ENCODE measurements around the gene HBG2. TPM values are rescaled to one million over a fixed set of nuclear protein-coding genes. Genes with fewer than 3 reads are reported as not detected.

HBG2 gene
- total and polyA plus RNA-seq, 2 of the 13 experiments (the other 11 are each of a cell fraction or from before 2014, with no cell fraction given), result not detected

DNA sequence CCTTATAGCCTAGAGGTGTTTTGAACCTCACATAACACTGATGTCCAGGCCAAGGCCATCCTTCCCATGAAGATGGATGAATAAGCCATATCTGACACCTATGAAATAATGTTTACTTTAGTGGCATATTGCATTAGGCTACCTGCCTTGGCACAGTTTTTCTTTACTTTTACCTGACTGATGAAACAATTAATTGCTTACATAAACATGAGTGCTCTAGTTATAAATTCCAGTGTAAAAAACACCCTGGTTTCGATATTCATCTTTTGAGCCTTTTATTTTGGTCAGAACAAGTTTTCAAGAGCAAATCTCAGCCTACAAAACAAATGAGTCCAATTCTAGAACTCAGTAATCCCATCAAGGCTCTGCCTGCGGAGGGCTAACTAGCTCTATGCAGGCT, 22.1 kb upstream of the HBG2 start:
- no peak overlapping the region for H3K9ac ChIP-seq (ENCODE audit: insufficient read depth, low read depth, low read length)
- TF ChIP-seq SRSF4 (IDR thresholded peaks at IDR 0.05; ENCODE audit: low read depth, low read length, poor library complexity, severe bottlenecking) (no peak), NR1H2 (CRISPR knock-in tag; IDR thresholded peaks at IDR 0.05; ENCODE audit: borderline replicate concordance, low read depth) (no peak), ZNF629 (CRISPR knock-in tag; conservative IDR thresholded peaks at IDR 0.05) (no peak), ZFP90 (CRISPR knock-in tag; IDR thresholded peaks at IDR 0.05; ENCODE audit: borderline replicate concordance) (no peak), ZNF446 (CRISPR knock-in tag; IDR thresholded peaks at IDR 0.05) (no peak), HNRNPL (IDR thresholded peaks at IDR 0.05; ENCODE audit: low read depth, low read length) (no peak)
- TF ChIP-seq, protein P1, sequence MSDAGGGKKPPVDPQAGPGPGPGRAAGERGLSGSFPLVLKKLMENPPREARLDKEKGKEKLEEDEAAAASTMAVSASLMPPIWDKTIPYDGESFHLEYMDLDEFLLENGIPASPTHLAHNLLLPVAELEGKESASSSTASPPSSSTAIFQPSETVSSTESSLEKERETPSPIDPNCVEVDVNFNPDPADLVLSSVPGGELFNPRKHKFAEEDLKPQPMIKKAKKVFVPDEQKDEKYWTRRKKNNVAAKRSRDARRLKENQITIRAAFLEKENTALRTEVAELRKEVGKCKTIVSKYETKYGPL (CRISPR knock-in tag; IDR thresholded peaks at IDR 0.05), result no peak
- TF ChIP-seq, protein P2, sequence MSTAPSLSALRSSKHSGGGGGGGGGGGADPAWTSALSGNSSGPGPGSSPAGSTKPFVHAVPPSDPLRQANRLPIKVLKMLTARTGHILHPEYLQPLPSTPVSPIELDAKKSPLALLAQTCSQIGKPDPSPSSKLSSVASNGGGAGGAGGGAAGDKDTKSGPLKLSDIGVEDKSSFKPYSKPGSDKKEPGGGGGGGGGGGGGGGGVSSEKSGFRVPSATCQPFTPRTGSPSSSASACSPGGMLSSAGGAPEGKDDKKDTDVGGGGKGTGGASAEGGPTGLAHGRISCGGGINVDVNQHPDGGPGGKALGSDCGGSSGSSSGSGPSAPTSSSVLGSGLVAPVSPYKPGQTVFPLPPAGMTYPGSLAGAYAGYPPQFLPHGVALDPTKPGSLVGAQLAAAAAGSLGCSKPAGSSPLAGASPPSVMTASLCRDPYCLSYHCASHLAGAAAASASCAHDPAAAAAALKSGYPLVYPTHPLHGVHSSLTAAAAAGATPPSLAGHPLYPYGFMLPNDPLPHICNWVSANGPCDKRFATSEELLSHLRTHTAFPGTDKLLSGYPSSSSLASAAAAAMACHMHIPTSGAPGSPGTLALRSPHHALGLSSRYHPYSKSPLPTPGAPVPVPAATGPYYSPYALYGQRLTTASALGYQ (CRISPR knock-in tag; IDR thresholded peaks at IDR 0.05), result no peak
- H3K27me3 ChIP-seq (ENCODE audit: control insufficient read depth in 1 of 2, insufficient read depth in 2 of 2, low read length in 2 of 2), result no peaks in the 10 kb centered on the region
- no peak overlapping the region for H3K27ac ChIP-seq (ENCODE audit: extremely low read length, insufficient read depth, low read length)
- no peaks in the 10 kb centered on the region for H3K9me3 ChIP-seq (ENCODE audit: low read length)
- no peak overlapping the region for H3K4me2 ChIP-seq (ENCODE audit: low read depth, low read length)
- 6% methylated on average over 2 of the region's 2 CpGs for WGBS (ENCODE audit: low lambda C conversion rate)
- H3K4me3 ChIP-seq (replicated peaks in 1 of 3; ENCODE audit: insufficient read depth in 1 of 3, low read depth in 2 of 3, low read length in 3 of 3), result no peak overlapping the region
- ChIA-PET POLR2A (no interaction called here), CTCF (ENCODE audit: low intra/inter-chr PET ratio, low total read pairs) (no interaction called here)
- ATAC-seq (no peak), FAIRE-seq (no peak), DNase-seq (ENCODE audit: low spot score) (no peak)
- H2AFZ ChIP-seq (ENCODE audit: low read length), result no peak overlapping the region
- no peaks in the 10 kb centered on the region for H3K4me1 ChIP-seq (ENCODE audit: insufficient read depth, low read length)
- no peaks in the 10 kb centered on the region for H4K20me1 ChIP-seq (ENCODE audit: insufficient read depth, low read length)
- intact Hi-C loops (cut with micrococcal nuclease; ENCODE audit: unreplicated experiment), result no loop called here
- no peaks in the 10 kb centered on the region for H3K79me2 ChIP-seq (ENCODE audit: insufficient read depth, low read length)
- no TSS peak for BruUV-seq (replicated peaks)
- no peaks in the 10 kb centered on the region for H3K36me3 ChIP-seq (replicated peaks in 1 of 2; ENCODE audit: control insufficient read depth in 1 of 2, insufficient read depth in 2 of 2, low read length in 2 of 2)
- in situ Hi-C loops (cut with HindIII; ENCODE audit: extremely low pct_ligation_motif_present, low pct_unique_long_range_greater_than_20kb), result no loop called here
